NCI-H2171 (cell line): Measurements from ENCODE around the gene VSIG8.

ENCODE experiments used
- DNase-seq: peaks from one replicate; lab custom pipeline; 2025; lab: John Stamatoyannopoulos, UW

The VSIG8 gene

GRCh38 chr1:159883134-159883533 lies 20.7 kb upstream of the VSIG8 start:
- no peak for DNase-seq

- DNase-seq = no peak
Observed at GRCh38 chr1:159882527-159882862, 20.0 kb upstream of the VSIG8 start.

- DNase-seq = peak; percentile 77
Observed at GRCh38 chr1:159881622-159882526, 19.4 kb upstream of the VSIG8 start.

- no peak for DNase-seq
Observed at GRCh38 chr1:159880430-159880829, 18.0 kb upstream of the VSIG8 start.

- DNase-seq = no peak
Observed at GRCh38 chr1:159879977-159880376, 17.5 kb upstream of the VSIG8 start.

GRCh38 chr1:159879136-159879535 lies 16.7 kb upstream of the VSIG8 start:
- no peak for DNase-seq

GRCh38 chr1:159877695-159878444 lies 15.4 kb upstream of the VSIG8 start:
- DNase-seq = peak; percentile 41

- DNase-seq = no peak
Observed at GRCh38 chr1:159873530-159874143, 11.2 kb upstream of the VSIG8 start.

- no peak for DNase-seq
Observed at GRCh38 chr1:159872891-159873290, 10.4 kb upstream of the VSIG8 start.

GRCh38 chr1:159870704-159871103 lies 8.2 kb upstream of the VSIG8 start:
- DNase-seq = no peak

- DNase-seq = no peak
Observed at GRCh38 chr1:159869607-159870006, 7.2 kb upstream of the VSIG8 start.

GRCh38 chr1:159869173-159869572 lies 6.7 kb upstream of the VSIG8 start:
- DNase-seq = no peak

GRCh38 chr1:159868766-159869165 lies 6.3 kb upstream of the VSIG8 start:
- DNase-seq = peak; percentile 30

- peak; percentile 61 for DNase-seq
Observed at GRCh38 chr1:159867664-159868026, 5.2 kb upstream of the VSIG8 start.

- peak; percentile 8 for DNase-seq
Observed at GRCh38 chr1:159866905-159867663, 4.6 kb upstream of the VSIG8 start.

GRCh38 chr1:159866066-159866465 lies 3.6 kb upstream of the VSIG8 start:
- no peak for DNase-seq

GRCh38 chr1:159864262-159864661 lies 1.8 kb upstream of the VSIG8 start:
- no peak for DNase-seq

GRCh38 chr1:159862031-159862430 lies 426 bp downstream of the VSIG8 start:
- no peak for DNase-seq

- no peak for DNase-seq
Observed at GRCh38 chr1:159861218-159861617, 1.2 kb downstream of the VSIG8 start.

GRCh38 chr1:159860456-159860855 lies 2.0 kb downstream of the VSIG8 start:
- peak; percentile 11 for DNase-seq

GRCh38 chr1:159859767-159860322 lies 2.6 kb downstream of the VSIG8 start:
- DNase-seq = no peak

GRCh38 chr1:159857889-159858288 lies 4.6 kb downstream of the VSIG8 start:
- DNase-seq = no peak
